Measurements from ENCODE around the gene NFATC3. TPM values are rescaled to one million over a fixed set of nuclear protein-coding genes. Genes with fewer than 3 reads are reported as not detected.

NFATC3 gene
- polyA plus RNA-seq, 3 donors = 14.3 to 21.8 (median 15.8) TPM

DNA sequence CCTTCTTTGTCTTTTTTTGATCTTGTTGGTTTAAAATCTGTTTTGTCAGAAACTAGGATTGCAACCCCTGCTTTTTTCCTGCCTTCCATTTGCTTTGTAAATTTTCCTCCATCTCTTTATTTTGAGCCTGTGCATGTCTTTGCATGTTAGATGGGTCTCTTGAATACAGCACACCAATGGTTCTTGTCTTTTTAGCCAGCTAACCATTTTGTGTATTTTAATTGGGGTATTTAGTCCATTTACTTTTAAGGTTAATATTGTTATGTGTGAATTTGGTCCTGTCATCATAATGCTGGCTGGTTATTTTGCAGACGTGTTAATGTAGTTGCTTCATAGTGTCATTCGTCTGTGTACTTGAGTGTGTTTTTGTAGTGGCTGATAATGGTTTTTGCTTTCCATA, 26.2 kb downstream of the NFATC3 start:
- no peaks in the 10 kb centered on the region for H3K36me3 ChIP-seq (replicated peaks in 1 of 2; ENCODE audit: control insufficient read depth in 1 of 2, insufficient read depth in 2 of 2, low read length in 2 of 2)
- no peak overlapping the region for H2AFZ ChIP-seq (ENCODE audit: insufficient read depth, low read depth, low read length, poor library complexity, severe bottlenecking)
- H3K4me2 ChIP-seq (replicated peaks; ENCODE audit: extremely low read depth, low read length, poor library complexity, severe bottlenecking) = no peak overlapping the region
- no peaks in the 10 kb centered on the region for H3K27me3 ChIP-seq (ENCODE audit: control insufficient read depth in 2 of 2, insufficient read depth in 2 of 2, low read length in 2 of 2)
- no peak overlapping the region for H3K9ac ChIP-seq (ENCODE audit: insufficient read depth, low read length, poor library complexity, severe bottlenecking)
- Mint-ChIP-seq H3K4me3 (no peak overlapping the region), H3K27me3 (ENCODE audit: low read depth in 3 of 3) (no peaks in the 10 kb centered on the region), H3K27ac (no peak overlapping the region), H3K36me3 (peaks cover 10 to 11% of the 10 kb centered on the region in 2 donors), H3K9me3 (peaks cover 23 to 37% (median 28%) of the 10 kb centered on the region in 7 donors), H3K4me1 (peaks cover 39% of the 10 kb centered on the region)
- H3K27ac ChIP-seq (ENCODE audit: low read depth in 1 of 2, low read length in 2 of 2) = no peak overlapping the region
- no CpG with 5 or more reads among the region's 2 CpGs for WGBS (ENCODE audit: insufficient coverage)
- H3K4me1 ChIP-seq (ENCODE audit: control insufficient read depth in 1 of 2, insufficient read depth in 2 of 2, low read length in 2 of 2) = peaks cover 12 to 18% of the 10 kb centered on the region in 2 donors
- H4K20me1 ChIP-seq (ENCODE audit: insufficient read depth, low read length) = peaks cover 95% of the 10 kb centered on the region
- no peak for DNase-seq
- H3K9me3 ChIP-seq (replicated peaks in 1 of 2; ENCODE audit: control insufficient read depth in 1 of 2, insufficient read depth in 1 of 2, low read length in 2 of 2) = peaks cover 3 to 12% of the 10 kb centered on the region in 2 donors
- intact Hi-C loops (cut with micrococcal nuclease) = no loop called here
- TF ChIP-seq, protein P1, sequence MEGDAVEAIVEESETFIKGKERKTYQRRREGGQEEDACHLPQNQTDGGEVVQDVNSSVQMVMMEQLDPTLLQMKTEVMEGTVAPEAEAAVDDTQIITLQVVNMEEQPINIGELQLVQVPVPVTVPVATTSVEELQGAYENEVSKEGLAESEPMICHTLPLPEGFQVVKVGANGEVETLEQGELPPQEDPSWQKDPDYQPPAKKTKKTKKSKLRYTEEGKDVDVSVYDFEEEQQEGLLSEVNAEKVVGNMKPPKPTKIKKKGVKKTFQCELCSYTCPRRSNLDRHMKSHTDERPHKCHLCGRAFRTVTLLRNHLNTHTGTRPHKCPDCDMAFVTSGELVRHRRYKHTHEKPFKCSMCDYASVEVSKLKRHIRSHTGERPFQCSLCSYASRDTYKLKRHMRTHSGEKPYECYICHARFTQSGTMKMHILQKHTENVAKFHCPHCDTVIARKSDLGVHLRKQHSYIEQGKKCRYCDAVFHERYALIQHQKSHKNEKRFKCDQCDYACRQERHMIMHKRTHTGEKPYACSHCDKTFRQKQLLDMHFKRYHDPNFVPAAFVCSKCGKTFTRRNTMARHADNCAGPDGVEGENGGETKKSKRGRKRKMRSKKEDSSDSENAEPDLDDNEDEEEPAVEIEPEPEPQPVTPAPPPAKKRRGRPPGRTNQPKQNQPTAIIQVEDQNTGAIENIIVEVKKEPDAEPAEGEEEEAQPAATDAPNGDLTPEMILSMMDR (IDR thresholded peaks at IDR 0.05) = no peak
- peaks cover 100% of the 10 kb centered on the region for H3K79me2 ChIP-seq (ENCODE audit: insufficient read depth, low read length)
- no peak overlapping the region for H3K4me3 ChIP-seq (replicated peaks in 1 of 3; ENCODE audit: low read depth in 2 of 3, low read length in 3 of 3)

DNA sequence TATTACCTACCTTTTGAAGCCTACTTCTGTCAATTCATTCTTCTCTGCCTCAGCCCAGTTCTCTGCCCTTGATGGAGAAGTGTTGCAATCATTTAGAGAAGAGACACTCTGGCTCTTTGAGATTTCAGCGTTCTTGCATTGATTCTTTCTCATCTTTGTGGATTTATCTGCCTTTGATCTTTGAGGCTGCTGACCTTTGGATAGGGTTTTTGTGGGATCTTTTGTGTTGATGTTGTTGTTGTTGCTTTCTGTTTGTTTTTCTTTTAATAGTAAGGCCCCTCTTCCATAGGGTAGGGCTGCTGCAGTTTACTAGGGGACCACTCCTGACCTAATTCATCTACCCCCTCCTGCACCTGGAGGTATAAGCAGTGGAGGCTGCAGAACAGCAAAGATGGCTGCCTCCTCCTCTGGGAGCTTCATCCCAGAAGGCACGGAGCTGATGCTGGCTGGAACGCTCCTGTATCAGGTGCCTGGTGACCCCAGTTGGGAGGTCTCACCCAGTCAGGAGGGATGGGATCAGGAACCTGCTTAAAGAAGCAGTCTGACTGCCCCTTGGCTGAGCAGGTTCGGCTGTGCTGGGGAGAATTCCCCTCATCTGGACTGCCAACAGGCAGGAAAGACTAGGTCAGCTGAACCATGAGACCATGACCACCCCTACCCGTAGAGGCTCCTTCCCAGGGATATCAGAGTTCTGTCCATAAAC, 28.0 kb downstream of the NFATC3 start:
- Histone ChIP-seq H4K20me1 (ENCODE audit: insufficient read depth, low read length) (peaks cover 97% of the 10 kb centered on the region), H3K79me2 (ENCODE audit: insufficient read depth, low read length) (peaks cover 100% of the 10 kb centered on the region)
- H3K27me3 Mint-ChIP-seq (ENCODE audit: low read depth in 3 of 3) = no peaks in the 10 kb centered on the region

More for the DNA sequence above, 28.0 kb downstream of the NFATC3 start:
- Histone ChIP-seq H3K9ac (ENCODE audit: insufficient read depth, low read length, poor library complexity, severe bottlenecking) (no peak overlapping the region), H3K27me3 (ENCODE audit: control insufficient read depth in 2 of 2, insufficient read depth in 2 of 2, low read length in 2 of 2) (no peaks in the 10 kb centered on the region), H2AFZ (ENCODE audit: insufficient read depth, low read depth, low read length, poor library complexity, severe bottlenecking) (no peak overlapping the region), H3K4me2 (replicated peaks; ENCODE audit: extremely low read depth, low read length, poor library complexity, severe bottlenecking) (no peak overlapping the region), H3K36me3 (replicated peaks in 1 of 2; ENCODE audit: control insufficient read depth in 1 of 2, insufficient read depth in 2 of 2, low read length in 2 of 2) (no peaks in the 10 kb centered on the region), H3K9me3 (replicated peaks in 1 of 2; ENCODE audit: control insufficient read depth in 1 of 2, insufficient read depth in 1 of 2, low read length in 2 of 2) (peaks cover 3 to 12% of the 10 kb centered on the region in 2 donors), H3K4me3 (replicated peaks in 1 of 3; ENCODE audit: low read depth in 2 of 3, low read length in 3 of 3) (no peak overlapping the region), H3K4me1 (ENCODE audit: control insufficient read depth in 1 of 2, insufficient read depth in 2 of 2, low read length in 2 of 2) (peaks cover 16 to 23% of the 10 kb centered on the region in 2 donors), H3K27ac (ENCODE audit: low read depth in 1 of 2, low read length in 2 of 2) (peak overlapping the region in 1 of 2 donors; percentile 51)
- H3K27ac Mint-ChIP-seq = peak overlapping the region in 5 of 7 donors; percentile 12 to 75 (median 60)
- WGBS (ENCODE audit: insufficient coverage) = 67% methylated on average over 3 of the region's 5 CpGs
- intact Hi-C loops (cut with micrococcal nuclease) = no loop called here
- H3K36me3 Mint-ChIP-seq = peaks cover 10 to 11% of the 10 kb centered on the region in 2 donors
- H3K9me3 Mint-ChIP-seq = peaks cover 22 to 30% (median 26%) of the 10 kb centered on the region in 7 donors
- peaks cover 47% of the 10 kb centered on the region for H3K4me1 Mint-ChIP-seq
- H3K4me3 Mint-ChIP-seq = peak overlapping the region in 1 of 2 donors; percentile 52
- DNase-seq = peak in 2 of 3 donors; percentile 6 to 16
- TF ChIP-seq, protein P1 (IDR thresholded peaks at IDR 0.05) = no peak

Data from CD14-positive monocyte (primary cell).